Upper lobe of left lung (tissue), 6 donors: ENCODE results near the gene NDUFV2. TPM values are rescaled to one million over a fixed set of nuclear protein-coding genes. Genes with fewer than 3 reads are reported as not detected.

ENCODE experiments used
- ATAC-seq, 2 donors: fragments of 200-7000 bp; cut with Tn5 transposase; one replicate each; pipeline ENCODE4 v1.9.1; 2022; ENCODE audit warnings: mild to moderate bottlenecking in 2 of 2, moderate library complexity in 2 of 2; ENCODE audit not compliant: low FRiP score in 2 of 2
- DNase-seq, 2 donors: peaks; one replicate each; pipeline ENCODE4 v3.0.0-alpha.2; 2019 to 2020
- H3K27ac ChIP-seq, 4 donors: fragments of 200-600 bp; sonication (generic); one replicate each; pipeline ENCODE4 v1.5.1; 2016 to 2019
- H3K27me3 ChIP-seq, 4 donors: fragments of 200-600 bp; sonication (generic); one replicate each; pipeline ENCODE4 v1.5.1; 2017 to 2019
- H3K36me3 ChIP-seq, 4 donors: fragments of 200-600 bp; sonication (generic); one replicate each; pipeline ENCODE4 v1.5.1; 2016 to 2019
- H3K4me1 ChIP-seq, 4 donors: fragments of 200-600 bp; sonication (generic); one replicate each; pipeline ENCODE4 v1.5.1; 2018 to 2019
- H3K4me3 ChIP-seq, 4 donors: fragments of 200-600 bp; sonication (generic); one replicate each; pipeline ENCODE4 v1.5.1; 2017 to 2019; ENCODE audit warnings: mild to moderate bottlenecking in 2 of 4, moderate library complexity in 1 of 4
- H3K9me3 ChIP-seq, 4 donors: fragments of 200-600 bp; sonication (generic); one replicate each; pipeline ENCODE4 v1.5.1; 2018 to 2019
- CTCF ChIP-seq, 6 experiments: fragments of 450-650 bp in 4 of 6; fragments of 200-600 bp in 2 of 6; sonication (generic) in 2 of 6; IDR thresholded peaks; one replicate each; pipeline ENCODE4 v1.5.1; 2016 to 2019; ENCODE audit warnings: antibody characterized with exemption in 6 of 6
- EP300 ChIP-seq, 4 donors: sonication (generic); formaldehyde crosslinking; IDR thresholded peaks; one replicate each; pipeline ENCODE4 v1.5.1; 2017; ENCODE audit warnings: antibody characterized with exemption in 4 of 4, control low read depth in 2 of 4
- POLR2A ChIP-seq, 4 donors: fragments of 450-650 bp; IDR thresholded peaks; one replicate each; pipeline ENCODE4 v1.5.1; 2016 to 2017; ENCODE audit warnings: antibody characterized with exemption in 4 of 4, mild to moderate bottlenecking in 2 of 4
- POLR2AphosphoS5 ChIP-seq, 2 donors: sonication (generic); formaldehyde crosslinking; IDR thresholded peaks; one replicate each; pipeline ENCODE4 v1.5.1; 2017; ENCODE audit warnings: antibody characterized with exemption in 2 of 2
- WGBS, 2 donors: methylation state at CpG; one replicate each; pipeline ENCODE4 v1.1.5; 2017 to 2018; 5-methylcytosine and 5-hydroxymethylcytosine counted together
- total RNA-seq, 6 donors: library from RNA; depleted of rRNA in 4 of 6; stranded (reverse); fragments of >200 nt in 4 of 6; gene quantifications; one replicate each; pipeline versions ENCODE4 v1.1.0 to v1.2.1, GENCODE V29; 2016 to 2021
- donor health status: DM: no; HTN: no; CAD: no; lungs with moderate emphysema.
- donor health status: DM: no; HTN: yes; CAD: no; lungs with severe emphysema.

NDUFV2 gene
- total RNA-seq, 6 donors from 2014 or later: 45.3 to 154 (median 113) TPM

DNA sequence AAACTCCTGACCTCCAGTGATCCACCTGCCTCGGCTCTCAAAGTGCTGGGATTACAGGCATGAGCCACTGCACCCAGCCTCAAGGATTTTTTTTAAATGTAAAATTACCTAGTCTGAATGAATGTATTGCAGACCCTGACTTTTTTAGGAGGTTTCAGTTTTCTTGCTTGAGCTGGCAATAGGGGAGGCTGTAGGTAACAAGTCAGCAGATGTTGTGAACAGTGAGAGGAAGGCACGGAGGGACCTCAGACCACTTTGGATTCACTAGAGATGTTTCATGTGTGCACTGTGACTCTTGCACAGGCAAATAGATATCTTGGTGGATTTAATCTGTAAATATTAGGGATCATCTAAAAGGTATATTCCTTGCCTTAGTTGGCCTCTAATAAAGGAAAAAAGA, 6.4 kb downstream of the NDUFV2 start:
- Histone ChIP-seq H3K27me3 (no peaks in the 10 kb centered on the region), H3K4me3 (no peak overlapping the region), H3K36me3 (peaks cover 0 to 3% (median 0%) of the 10 kb centered on the region in 4 donors), H3K27ac (peak overlapping the region in 2 of 4 donors; percentile 8 to 20), H3K4me1 (peaks cover 67 to 91% (median 79%) of the 10 kb centered on the region in 4 donors), H3K9me3 (no peaks in the 10 kb centered on the region)
- TF ChIP-seq POLR2AphosphoS5 (IDR thresholded peaks at IDR 0.05) (no peak), CTCF (IDR thresholded peaks at IDR 0.05) (no peak), EP300 (IDR thresholded peaks at IDR 0.05) (no peak), POLR2A (IDR thresholded peaks at IDR 0.05) (no peak)
- DNase-seq (no peak), ATAC-seq (no peak)
- WGBS, 2 donors: 88 to 91% methylated on average over 2 of the region's 2 CpGs

DNA sequence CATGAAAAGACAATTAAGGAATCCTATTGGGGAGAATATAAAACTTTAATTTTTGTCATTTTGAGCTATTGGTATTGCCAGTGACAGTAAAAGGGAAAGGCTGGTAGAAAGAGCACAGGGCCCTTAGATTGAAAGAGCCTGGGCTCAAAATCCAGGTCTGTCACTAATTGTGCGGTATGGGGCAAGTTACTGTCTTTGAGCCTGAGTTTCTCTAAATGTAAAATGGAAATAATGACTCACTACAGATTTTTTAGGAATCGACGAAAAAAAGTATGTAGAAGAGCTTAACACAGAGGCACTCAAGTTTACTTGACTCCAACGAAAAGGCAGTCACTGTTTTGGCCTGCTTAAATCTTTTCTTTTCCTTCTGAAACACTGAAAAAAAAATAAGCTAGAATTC, 7.0 kb downstream of the NDUFV2 start:
- Histone ChIP-seq H3K27me3 (no peaks in the 10 kb centered on the region), H3K36me3 (peaks cover 0 to 3% (median 0%) of the 10 kb centered on the region in 4 donors), H3K9me3 (no peaks in the 10 kb centered on the region), H3K4me3 (no peak overlapping the region), H3K4me1 (peaks cover 61 to 86% (median 74%) of the 10 kb centered on the region in 4 donors), H3K27ac (peak overlapping the region in 3 of 4 donors; percentile 8 to 57 (median 13))
- TF ChIP-seq POLR2AphosphoS5 (IDR thresholded peaks at IDR 0.05) (no peak), CTCF (IDR thresholded peaks at IDR 0.05) (no peak), EP300 (IDR thresholded peaks at IDR 0.05) (no peak), POLR2A (IDR thresholded peaks at IDR 0.05) (no peak)
- WGBS, 2 donors: 57 to 64% methylated on average over 4 of the region's 4 CpGs
- ATAC-seq (no peak), DNase-seq (no peak)

DNA sequence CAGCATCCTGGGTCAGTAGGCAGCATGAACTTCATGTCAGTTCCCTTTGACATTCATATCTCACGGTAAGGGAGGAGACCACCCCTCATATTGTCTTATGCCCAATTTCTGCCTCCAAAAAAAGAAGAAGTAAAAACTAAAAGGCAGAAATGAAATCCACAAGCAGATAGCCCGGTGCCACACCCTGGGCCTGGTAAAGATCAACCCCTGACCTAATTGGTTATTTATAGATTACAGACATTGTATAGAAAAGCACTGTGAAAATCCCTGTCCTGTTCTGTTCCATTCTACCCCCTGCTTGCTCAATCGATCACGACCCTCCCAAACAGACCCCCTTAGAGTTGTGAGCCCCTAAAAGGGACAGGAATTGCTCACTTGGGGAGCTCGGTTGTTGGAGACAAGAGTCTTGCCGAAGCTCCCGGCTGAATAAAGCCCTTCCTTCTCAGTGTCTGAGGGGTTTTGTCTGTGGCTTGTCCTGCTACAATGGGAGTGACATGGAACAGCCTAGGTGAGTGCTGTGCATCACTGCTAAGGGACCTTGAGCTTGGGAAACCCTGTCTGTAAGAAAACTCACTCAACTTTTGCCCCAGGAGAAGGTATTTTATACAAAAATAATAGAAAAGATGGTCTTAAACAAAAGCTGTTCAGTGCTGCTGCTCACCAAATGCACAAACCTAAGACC, 11.1 kb downstream of the NDUFV2 start:
- no peaks in the 10 kb centered on the region for H3K36me3 ChIP-seq
- no peak overlapping the region for H3K4me3 ChIP-seq
- TF ChIP-seq EP300 (IDR thresholded peaks at IDR 0.05) (no peak), POLR2AphosphoS5 (IDR thresholded peaks at IDR 0.05) (no peak), CTCF (IDR thresholded peaks at IDR 0.05) (no peak), POLR2A (IDR thresholded peaks at IDR 0.05) (no peak)
- no peak for ATAC-seq
- peaks cover 58 to 81% (median 71%) of the 10 kb centered on the region in 4 donors for H3K4me1 ChIP-seq
- H3K9me3 ChIP-seq: no peaks in the 10 kb centered on the region
- no peaks in the 10 kb centered on the region for H3K27me3 ChIP-seq
- WGBS, 2 donors: 67 to 80% methylated on average over 5 to 7 of the region's 7 CpGs
- H3K27ac ChIP-seq: peak overlapping the region; percentile 32 to 74 (median 50)
- no peak for DNase-seq

DNA sequence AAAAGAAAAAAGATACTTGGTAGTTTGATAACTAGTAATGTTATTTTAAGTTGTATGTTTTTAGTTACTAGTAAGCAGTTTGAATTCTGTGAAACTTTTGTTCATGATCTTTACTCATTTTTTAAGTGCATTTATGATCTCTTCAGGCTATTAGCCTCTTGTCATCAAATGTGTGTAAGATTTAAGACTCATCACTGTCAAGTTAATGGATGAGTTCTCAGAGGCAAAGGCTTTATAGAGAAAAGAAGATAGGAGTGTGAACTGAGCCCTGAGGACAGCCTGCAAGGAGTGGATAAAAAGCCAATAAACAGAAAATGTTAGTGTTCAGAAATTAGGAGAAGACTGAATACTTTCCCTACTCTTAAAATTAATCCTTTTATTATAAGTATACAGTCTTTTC, 13.5 kb downstream of the NDUFV2 start:
- H3K4me3 ChIP-seq: no peak overlapping the region
- no peaks in the 10 kb centered on the region for H3K27me3 ChIP-seq
- peak overlapping the region in 3 of 4 donors; percentile 85 to 89 (median 85) for H3K27ac ChIP-seq
- H3K9me3 ChIP-seq: no peaks in the 10 kb centered on the region
- peaks cover 38 to 81% (median 63%) of the 10 kb centered on the region in 4 donors for H3K4me1 ChIP-seq
- DNase-seq (no peak), ATAC-seq (no peak)
- peaks cover 0 to 16% (median 0%) of the 10 kb centered on the region in 4 donors for H3K36me3 ChIP-seq
- TF ChIP-seq EP300 (IDR thresholded peaks at IDR 0.05) (no peak), POLR2AphosphoS5 (IDR thresholded peaks at IDR 0.05) (no peak), CTCF (IDR thresholded peaks at IDR 0.05) (no peak), POLR2A (IDR thresholded peaks at IDR 0.05) (no peak)
